Right lobe of liver (tissue), 4 donors: ENCODE measurements around the gene KDM7A.

Experiments
- POLR2A ChIP-seq: fragments of 450-650 bp; IDR thresholded peaks from one replicate; pipeline ENCODE4 v1.6.1; 2017; ENCODE audit warnings: antibody characterized with exemption, mild to moderate bottlenecking
- TF ChIP-seq, protein P1 (sequence below), 4 donors: fragments of 200-600 bp in 3 of 4; fragments of 450-650 bp in 1 of 4; IDR thresholded peaks; one replicate each; pipeline versions ENCODE4 v1.5.1 to v1.8.0; 2016 to 2022; ENCODE audit warnings: antibody characterized with exemption in 4 of 4, mild to moderate bottlenecking in 2 of 4
- donor health status: DM: no; HTN: no; CAD: no.
- donor health status: DM: no; HTN: no; CAD: no.
- donor health status: DM: no; HTN: yes; CAD: no.

DNA sequence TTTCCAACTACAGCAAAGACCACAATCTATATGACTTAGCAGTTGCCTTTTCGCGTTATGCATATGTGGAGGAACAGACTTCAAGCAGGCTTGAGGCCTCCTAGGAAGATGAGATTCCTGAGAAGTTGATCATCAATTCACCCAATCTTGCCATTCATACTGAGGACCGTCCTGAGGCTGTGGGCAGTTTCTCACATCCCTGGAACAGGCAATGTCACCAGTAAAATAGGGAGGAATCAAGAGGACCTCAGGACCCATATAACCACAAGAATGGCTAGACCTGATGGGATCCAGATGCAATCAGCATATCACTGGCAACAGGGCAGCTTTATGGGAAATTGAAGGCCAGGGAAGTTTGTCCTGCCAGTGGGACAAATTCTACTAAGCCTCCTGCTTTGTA, 17.3 kb downstream of the KDM7A start:
- TF ChIP-seq, protein P1, sequence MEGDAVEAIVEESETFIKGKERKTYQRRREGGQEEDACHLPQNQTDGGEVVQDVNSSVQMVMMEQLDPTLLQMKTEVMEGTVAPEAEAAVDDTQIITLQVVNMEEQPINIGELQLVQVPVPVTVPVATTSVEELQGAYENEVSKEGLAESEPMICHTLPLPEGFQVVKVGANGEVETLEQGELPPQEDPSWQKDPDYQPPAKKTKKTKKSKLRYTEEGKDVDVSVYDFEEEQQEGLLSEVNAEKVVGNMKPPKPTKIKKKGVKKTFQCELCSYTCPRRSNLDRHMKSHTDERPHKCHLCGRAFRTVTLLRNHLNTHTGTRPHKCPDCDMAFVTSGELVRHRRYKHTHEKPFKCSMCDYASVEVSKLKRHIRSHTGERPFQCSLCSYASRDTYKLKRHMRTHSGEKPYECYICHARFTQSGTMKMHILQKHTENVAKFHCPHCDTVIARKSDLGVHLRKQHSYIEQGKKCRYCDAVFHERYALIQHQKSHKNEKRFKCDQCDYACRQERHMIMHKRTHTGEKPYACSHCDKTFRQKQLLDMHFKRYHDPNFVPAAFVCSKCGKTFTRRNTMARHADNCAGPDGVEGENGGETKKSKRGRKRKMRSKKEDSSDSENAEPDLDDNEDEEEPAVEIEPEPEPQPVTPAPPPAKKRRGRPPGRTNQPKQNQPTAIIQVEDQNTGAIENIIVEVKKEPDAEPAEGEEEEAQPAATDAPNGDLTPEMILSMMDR (IDR thresholded peaks at IDR 0.05), result no peak
- no peak for TF ChIP-seq POLR2A
